GM19452 (cell line): ENCODE results near the gene RPS24.

Source experiments
- ATAC-seq: cut with Tn5 transposase; IDR thresholded peaks from one replicate; pipeline ENCODE4 v1.9.1; 2021; ENCODE audit not compliant: unreplicated experiment

RPS24 gene

GRCh38 chr10:78081292-78081691 is 47.6 kb downstream of the RPS24 start:
- no peak for ATAC-seq

- no peak for ATAC-seq
Measured at GRCh38 chr10:78082636-78083035, 49.0 kb downstream of the RPS24 start.
